NCI-H526 (cell line): ENCODE measurements around the gene MBNL1.
"Not testable (repeated sequence)": the region's sequence is repeated elsewhere in the genome, so short reads cannot be mapped to it uniquely, and the experiment has no call there.

Source experiments
- DNase-seq, 2 experiments: peaks; one replicate each; lab custom pipeline; 2025; lab: John Stamatoyannopoulos, UW

Gene MBNL1

GRCh38 chr3:152350139-152350538 lies 81.4 kb downstream of the MBNL1 start:
- DNase-seq, result no peak

- DNase-seq, result peak in 1 of 2 experiments; percentile 44
Measured at GRCh38 chr3:152350776-152351175, 82.0 kb downstream of the MBNL1 start.

GRCh38 chr3:152352554-152352953 lies 83.8 kb downstream of the MBNL1 start:
- no peak for DNase-seq

- no peak for DNase-seq
Measured at GRCh38 chr3:152353578-152353977, 84.8 kb downstream of the MBNL1 start.

GRCh38 chr3:152355744-152356665 lies 87.3 kb downstream of the MBNL1 start:
- no peak for DNase-seq

- DNase-seq, result no peak
Measured at GRCh38 chr3:152356870-152357276, 88.1 kb downstream of the MBNL1 start.

GRCh38 chr3:152357587-152357986 lies 88.9 kb downstream of the MBNL1 start:
- DNase-seq, result no peak

GRCh38 chr3:152359385-152360248 lies 90.9 kb downstream of the MBNL1 start:
- no peak for DNase-seq

GRCh38 chr3:152360302-152360701 lies 91.6 kb downstream of the MBNL1 start:
- DNase-seq, result no peak

- DNase-seq, result no peak
Measured at GRCh38 chr3:152360966-152361365, 92.2 kb downstream of the MBNL1 start.

- DNase-seq, result no peak
Measured at GRCh38 chr3:152362086-152362485, 93.4 kb downstream of the MBNL1 start.

- DNase-seq, result peak; percentile 36 to 72
Measured at GRCh38 chr3:152364237-152364636, 95.5 kb downstream of the MBNL1 start.

- no peak for DNase-seq
Measured at GRCh38 chr3:152365126-152365525, 96.4 kb downstream of the MBNL1 start.

- no peak for DNase-seq
Measured at GRCh38 chr3:152365766-152366593, 97.3 kb downstream of the MBNL1 start.

- DNase-seq, result not testable (repeated sequence)
Measured at GRCh38 chr3:152367192-152367591, 98.5 kb downstream of the MBNL1 start.

GRCh38 chr3:152372633-152373032 lies 103.9 kb downstream of the MBNL1 start:
- not testable (repeated sequence) for DNase-seq

GRCh38 chr3:152373379-152373778 lies 104.7 kb downstream of the MBNL1 start:
- DNase-seq, result no peak

GRCh38 chr3:152374262-152374990 lies 105.7 kb downstream of the MBNL1 start:
- no peak for DNase-seq

GRCh38 chr3:152375546-152375945 lies 106.8 kb downstream of the MBNL1 start:
- no peak for DNase-seq

GRCh38 chr3:152376351-152377183 lies 107.8 kb downstream of the MBNL1 start:
- DNase-seq, result no peak
